ENCODE measurements around the gene CEP55.
"Not testable (repeated sequence)": the region's sequence is repeated elsewhere in the genome, so short reads cannot be mapped to it uniquely, and the experiment has no call there.

CEP55 gene

DNA sequence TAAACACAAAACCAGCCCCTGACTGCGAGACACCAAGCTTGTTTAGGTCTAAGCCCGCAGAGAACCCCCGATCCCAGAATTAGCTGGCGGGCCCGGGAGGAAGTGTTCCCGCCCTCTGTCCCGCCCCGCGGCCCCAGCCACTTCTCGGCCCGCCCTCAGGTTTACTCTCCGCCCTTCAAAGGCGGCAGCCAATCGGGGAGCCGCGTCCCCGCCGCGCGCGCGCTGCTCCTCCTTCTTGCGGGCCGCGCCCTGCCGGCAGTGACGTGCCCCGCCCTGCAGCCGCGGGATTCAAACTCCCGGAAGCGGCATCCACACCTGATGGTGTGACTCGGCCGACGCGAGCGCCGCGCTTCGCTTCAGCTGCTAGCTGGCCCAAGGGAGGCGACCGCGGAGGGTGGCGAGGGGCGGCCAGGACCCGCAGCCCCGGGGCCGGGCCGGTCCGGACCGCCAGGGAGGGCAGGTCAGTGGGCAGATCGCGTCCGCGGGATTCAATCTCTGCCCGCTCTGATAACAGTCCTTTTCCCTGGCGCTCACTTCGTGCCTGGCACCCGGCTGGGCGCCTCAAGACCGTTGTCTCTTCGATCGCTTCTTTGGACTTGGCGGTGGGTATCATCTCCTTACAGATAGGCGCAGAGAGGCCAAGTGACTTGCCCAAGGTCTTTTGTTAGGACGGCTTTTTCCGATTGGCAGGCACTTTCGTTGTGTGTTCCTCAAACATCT, at the start of gene CEP55:
Gene CEP55 (plus strand): TSS at position 291 of the 720 bp plus-strand sequence. CDS start 3,440 bp downstream, outside the sequence.
- peak; percentile 83 for DNase-seq (ENCODE audit: low read depth)

DNA sequence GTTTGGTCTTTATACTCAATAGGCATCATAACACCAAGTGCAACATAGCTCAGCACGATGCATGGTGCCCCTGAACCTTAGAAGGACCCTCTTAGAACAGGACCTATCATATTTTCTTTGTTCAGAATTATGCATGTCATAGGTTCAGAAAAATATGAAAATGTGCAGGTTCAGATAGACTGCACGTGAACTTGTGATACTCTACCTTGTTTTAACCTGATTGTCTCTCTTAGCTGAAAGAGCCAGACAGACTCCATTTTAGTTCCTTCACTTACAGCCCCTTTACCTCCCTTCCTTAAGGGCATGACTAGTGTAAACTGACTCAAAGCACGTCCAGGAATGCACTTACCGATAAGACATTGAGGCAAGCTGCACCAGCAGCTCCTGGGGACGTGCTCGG, 49.4 kb upstream of the CEP55 start:
- DNase-seq (ENCODE audit: low read depth) = no peak

DNA sequence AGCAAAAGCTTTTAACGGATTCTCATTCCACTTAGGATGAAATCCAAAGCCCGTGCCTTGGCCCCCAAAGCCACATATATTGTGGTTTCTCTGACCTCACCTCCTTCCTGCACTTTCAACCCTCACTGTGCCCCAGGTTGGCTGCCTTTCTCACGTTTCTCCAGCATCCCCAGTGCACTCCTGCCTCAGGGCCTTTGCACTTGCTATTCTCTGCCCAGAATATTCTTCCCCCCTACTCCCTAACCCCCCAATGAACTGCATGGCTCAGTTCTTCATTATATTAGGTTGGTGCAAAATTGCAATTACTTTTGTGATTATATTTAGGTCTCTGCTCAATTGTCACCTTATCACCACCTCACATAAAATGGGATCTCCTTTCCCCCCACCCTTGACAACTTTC, 48.4 kb upstream of the CEP55 start:
- DNase-seq (ENCODE audit: low read depth) = no peak

DNA sequence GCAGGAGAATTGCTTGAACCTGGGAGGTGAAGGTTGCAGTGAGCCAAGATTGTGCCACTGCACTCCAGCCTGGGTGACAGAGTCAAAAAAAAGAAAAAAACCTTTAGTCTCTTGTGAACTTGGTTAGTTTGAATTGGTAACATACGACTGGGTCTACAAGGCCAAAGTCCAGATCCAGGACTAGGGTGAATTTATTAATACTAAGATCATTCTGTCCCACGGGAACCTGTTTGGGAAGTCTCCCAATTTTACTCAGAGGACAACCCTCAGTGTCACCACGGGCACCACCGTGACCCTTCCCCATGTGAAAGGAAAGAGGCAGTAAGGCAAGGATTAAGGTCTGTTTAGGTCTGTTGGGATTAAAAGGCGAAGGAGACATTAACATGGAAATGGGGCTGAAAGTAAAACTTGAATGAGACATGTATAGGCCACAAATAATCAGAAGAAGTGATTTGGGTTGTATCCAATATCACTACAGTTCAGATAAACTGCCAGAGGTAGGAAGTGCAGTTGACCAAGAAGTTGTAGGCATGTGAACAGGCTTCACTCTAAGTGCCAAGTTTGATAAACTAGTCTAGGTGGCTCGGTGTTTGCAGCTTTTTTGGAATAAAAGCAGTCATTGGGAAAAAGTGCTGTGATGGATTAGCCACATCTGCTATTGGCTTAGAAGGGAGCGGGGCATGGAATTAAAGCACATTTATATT, 45.0 kb upstream of the CEP55 start:
- no peak for DNase-seq (ENCODE audit: low read depth)

DNA sequence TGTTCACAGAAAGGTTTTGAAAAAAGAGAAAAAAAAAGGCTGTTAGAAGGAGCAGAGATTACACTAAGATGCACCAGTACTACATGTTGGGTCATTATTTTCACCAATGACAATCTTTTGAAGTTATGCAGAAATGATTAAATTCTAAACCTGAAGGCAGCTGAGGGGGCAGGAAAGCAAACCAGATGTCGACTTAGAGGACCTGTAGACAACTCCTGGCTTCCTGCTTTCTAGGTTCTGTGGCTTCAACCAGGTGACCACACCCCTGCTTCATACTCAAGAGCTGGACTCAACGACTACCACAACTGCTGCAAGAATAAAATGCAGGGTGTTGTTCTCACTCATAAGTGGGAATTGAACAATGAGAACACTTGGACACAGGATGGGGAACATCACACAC, 44.3 kb upstream of the CEP55 start:
- DNase-seq (ENCODE audit: low read depth) = no peak

DNA sequence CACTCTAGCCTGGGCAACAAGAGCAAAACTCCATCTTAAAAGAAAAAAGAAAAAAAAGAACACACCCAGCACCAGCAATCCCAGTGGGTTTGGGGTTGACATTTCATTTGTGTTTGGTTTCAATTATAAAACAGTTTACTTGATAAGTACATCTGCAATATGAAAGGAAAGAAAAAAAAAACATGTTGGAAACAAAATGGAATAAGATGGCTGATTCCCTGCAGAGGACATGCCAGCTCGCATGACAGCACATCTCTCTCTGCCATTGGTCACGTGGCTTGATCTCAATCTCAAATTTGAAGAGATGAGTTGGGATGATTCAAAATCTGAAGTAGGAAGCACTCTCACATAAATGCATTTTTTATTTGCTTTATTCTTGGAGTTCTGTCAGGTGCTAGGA, 42.3 kb upstream of the CEP55 start:
- no peak for DNase-seq (ENCODE audit: low read depth)

DNA sequence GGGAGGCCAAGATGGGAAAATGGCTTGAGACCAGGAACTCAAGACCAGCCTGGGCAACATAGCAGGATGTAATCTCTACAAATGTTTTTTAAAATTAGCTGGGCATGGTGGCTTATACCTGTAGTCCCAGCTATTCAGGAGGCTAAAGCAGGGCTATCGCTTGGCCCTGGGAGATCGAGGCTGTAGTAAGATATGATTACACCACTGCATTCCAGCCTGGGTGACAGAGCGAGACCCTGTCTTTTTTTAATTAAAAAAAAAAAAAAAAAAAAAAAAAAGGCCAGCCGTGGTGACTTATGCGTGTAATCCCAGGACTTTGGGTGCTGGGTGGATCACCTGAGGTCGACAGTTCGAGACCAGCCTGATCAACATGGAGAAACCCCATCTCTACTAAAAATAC, 41.7 kb upstream of the CEP55 start:
- no peak for DNase-seq (ENCODE audit: low read depth)

DNA sequence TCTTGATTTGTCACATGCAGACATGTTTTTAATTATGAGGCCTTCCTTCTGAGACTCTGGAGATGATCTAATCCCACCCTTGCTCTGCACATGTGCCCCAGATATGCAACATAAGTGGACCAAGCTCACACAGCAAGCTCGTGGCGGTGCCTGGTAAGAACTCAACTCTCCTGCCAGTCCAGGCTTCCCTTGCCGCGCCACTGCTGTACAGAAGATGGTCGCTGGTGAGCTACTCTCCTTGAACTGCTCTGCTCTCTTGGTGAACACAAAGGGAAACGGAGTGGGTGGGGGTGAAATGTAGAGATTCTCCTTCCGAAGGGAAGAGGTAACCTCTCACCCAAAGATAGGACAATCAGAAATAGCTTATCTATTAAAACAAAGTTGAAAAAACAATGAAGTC, 39.9 kb upstream of the CEP55 start:
- DNase-seq (ENCODE audit: low read depth) = no peak

DNA sequence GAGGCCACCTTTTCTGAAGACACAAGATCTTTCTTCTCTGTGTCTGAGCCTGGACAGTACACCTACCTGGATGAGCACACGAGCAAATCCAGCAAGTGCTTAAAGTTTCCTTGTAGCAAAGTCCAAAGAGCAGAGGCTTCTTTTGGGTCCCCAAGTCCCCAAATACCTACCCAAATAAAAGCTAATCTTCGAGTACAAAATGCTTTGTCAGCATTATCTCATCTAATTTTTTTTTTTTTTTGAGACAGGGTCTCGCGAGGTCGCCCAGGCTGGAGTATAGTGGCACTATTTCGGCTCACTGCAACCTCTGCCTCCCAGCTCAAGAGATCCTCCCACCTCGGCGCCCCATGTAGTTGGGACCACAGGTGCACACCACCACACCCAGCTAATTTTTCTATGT, 38.9 kb upstream of the CEP55 start:
- DNase-seq (ENCODE audit: low read depth) = no peak

DNA sequence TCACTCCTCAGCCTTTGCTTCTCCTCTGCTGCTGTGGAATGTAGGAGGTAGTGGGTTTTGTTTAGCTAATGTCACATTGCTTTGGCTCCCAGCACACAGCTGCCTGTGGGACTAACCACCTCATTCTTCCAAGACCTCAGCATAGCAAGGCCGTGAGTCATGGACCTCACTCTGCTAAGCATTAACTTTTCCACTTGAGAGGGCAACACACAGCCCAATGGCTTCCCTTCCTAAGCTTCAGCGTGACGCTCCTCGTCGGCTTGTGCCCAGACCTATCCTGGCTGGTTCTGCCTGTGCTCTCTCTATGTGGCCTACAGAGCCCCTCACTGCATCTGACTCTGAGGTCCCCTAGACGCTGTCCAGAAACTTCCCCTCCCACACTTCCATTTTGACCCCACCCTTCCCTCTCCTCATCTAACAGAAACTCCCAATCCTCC, 37.6 kb upstream of the CEP55 start:
- DNase-seq (ENCODE audit: low read depth) = peak; percentile 100

DNA sequence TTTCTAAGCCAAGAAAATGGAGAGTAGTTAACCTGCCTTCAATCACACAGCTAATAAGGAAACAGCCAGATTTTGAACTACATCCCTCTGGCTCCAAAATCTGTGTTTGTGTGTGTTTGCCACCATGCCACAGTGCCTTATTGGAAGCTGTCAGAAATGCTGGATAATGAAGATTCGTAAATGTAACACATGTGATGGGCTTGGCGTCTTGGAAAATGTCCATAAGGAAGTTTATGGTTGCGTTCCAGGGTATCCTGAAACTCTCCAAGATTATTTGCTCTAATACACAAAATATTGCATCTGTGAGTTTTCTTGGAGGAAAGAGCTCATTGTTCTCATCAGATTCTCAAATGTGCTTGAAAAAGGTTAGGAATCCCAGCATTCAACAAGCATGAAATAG, 36.9 kb upstream of the CEP55 start:
- DNase-seq (ENCODE audit: low read depth) = no peak

DNA sequence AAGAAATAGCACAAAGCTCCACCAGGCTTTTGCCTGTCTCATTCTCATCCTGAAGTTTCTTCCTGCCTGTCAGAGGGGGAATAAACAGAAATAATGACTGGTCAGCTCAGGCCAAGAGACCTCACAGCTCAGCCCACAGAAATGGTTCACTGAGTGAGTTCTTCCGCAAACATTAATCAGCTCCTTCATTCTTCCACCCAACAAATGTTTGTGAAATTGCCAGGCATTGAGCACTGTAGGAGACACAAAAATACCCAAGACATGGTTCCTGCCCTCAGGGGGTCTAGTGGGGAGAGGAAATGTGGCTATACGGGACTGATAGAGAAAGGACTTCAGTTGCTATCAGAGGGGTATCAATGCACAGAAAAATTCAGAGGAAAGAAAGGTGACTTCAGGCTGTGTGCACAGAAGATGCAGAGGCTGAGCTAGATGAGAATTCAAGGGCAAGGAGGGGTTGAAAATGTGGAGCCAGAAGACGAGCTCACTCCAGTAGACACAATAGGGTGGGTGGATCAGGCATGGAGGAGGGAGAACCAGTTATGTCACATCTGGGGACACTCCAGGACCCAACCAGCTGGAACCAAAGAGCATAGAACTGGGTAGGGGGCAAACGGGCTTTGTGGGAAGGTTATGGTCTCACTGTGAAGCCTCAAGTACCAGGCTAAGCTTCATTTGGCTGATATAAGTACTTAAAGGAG, 35.2 kb upstream of the CEP55 start:
- peak; percentile 96 for DNase-seq (ENCODE audit: low read depth)

DNA sequence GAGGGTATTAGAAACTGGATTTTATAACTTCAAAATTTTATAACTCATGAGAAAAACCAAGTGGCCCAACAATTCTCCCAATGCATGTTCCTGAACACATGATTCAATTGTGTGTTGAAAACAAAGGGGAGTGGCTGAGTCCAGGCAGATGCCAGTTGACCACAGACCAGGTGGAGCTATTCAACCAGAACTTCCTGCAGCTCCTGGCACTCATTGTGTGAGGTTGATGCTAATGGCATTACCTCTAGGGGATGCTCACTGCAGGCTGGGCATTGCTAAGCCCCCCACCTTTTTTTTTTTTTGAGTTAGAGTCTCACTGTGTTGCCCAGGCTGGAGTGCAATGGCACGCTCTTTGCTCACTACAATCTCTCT, 34.6 kb upstream of the CEP55 start:
- peak; percentile 82 for DNase-seq (ENCODE audit: low read depth)

DNA sequence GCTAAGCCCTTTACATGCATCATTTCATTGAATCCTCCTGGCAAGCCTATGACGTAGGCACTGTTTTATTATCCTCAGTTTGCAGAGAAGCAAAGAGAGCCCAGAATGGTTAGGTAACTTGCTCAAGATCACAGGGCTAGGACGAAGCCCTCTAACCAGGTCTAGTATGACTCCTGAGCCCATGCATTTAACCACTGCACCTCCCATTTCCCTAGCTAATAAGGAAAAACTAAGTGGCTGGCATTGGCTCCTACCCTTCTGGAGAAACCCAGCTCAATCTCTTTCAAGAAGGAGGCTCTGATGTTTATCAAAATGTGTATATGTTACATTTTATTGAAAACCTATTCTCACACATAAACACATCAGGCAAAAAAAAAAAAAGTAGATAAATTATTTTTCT, 34.0 kb upstream of the CEP55 start:
- DNase-seq (ENCODE audit: low read depth) = peak; percentile 37

DNA sequence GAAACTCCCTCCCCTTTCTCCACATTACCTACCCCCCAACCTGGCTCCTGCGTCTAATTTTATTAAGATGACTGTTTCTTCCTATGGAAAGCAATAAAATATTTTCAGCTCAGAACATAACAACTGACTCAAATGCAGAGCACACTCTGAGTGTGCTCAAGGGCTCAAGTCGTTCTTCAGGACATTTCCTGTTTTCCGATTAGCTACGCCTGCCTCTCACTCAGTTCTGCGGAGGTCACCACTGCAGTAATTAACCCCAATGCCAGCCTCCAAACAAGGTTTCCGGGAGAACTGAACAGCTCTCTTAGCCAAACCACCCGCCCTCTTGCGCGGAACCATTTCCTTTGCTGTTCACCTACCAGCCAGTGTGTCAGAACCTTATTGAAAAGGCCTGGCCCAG, 33.5 kb upstream of the CEP55 start:
- DNase-seq (ENCODE audit: low read depth) = peak; percentile 79

DNA sequence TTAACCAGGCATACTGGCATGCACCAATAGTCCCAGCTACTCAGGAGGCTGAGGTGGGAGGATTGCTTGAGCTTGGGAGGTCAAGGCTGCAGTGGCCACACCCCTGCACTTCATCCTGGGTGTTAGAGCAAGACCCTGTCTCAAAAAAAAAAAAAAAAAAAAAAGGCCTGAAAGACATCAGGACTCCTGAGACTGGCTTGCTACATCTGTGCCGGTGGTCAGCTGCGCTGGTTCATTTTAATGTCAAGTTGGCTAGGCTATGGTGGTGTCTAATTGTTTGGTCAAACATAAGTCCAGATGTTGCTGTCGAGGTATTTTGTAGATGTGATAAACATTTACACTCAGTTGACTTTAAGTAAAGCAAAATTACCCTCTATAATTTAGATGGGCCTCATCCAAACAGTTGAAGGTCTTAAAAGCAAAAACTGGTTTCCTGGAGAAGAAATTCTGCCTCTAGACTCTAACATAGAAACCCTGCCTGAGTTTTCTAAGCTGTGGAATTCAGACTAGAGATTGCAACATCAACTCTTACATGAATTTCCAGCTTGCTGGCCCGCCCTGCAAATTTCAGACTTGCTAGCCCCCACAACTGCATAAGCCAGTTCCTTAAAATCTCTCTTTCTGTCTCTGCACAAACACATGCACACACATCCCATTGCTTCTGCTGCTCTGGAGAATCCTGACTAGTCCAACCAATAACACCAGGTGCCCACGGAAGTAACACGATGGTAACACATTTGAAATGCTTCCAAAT, 32.5 kb upstream of the CEP55 start:
- peak; percentile 81 for DNase-seq (ENCODE audit: low read depth)

DNA sequence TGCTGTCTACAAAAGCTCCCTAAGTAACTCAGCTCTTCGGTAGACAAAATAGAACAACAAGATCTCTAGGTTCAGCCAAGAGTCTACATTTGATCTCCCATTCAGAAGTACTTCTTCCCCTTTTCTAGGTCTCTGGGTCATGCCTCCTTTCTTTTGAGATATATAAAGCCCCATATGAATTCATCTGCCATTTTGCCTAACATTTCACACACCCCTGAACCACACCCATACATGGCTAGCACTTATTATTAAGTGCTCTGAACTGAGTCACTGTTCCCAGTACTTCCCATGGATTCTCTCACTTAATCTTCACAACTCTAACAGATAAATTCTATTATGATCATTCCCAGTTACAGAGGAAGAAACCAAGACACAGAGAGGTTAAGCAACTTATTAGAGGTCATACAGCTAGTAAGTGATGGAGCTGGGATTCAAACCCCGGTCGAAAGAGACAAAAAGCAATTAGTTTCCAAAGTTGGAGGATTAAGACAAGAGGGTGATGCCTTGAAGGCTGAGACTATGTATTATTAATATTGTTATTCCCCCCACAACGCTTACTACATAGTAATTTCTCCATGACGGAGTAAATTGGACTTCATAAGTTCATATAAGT, 31.5 kb upstream of the CEP55 start:
- peak; percentile 62 for DNase-seq (ENCODE audit: low read depth)

DNA sequence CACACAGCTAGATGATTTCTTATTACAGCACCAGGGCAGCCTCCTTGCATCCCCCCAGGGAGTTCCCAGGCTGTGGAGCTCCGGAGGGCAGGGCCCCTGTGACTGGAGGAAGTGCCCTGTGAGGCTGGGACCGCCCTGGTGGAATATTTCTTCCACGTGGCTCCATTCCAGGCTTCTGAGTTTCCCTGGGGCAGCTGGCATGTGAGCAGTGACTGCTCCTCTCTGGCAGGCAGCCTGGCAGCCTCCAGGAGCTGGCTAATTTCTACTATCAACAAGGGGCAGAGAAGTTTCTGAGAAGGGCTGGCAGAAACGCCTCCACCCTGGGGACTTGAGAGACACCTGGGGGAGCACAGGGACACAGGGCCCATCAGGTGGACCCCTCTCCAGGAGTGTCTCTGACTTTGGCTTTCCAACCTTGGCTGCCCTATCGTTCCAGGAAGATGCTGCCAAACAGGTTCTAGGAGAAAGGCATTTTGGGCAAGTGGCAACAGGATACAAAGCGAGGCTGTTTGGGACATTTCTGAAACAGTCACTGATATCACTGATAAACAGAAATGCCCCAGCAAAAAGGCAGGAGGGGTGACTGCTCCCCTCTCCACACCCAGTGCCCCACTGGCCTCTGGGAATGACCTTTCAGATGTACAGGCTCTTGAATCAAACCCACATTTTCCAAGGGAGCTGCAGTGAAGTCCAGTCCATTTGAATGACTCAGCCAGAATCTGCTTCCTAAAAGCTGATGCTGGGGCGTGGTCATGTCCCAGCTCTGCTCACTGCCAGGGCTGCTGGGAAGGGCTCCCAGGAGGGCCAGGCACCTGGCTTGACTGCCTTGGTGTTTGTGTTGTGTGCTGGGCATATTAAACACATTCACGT, 30.4 kb upstream of the CEP55 start:
- peak; percentile 93 for DNase-seq (ENCODE audit: low read depth)

DNA sequence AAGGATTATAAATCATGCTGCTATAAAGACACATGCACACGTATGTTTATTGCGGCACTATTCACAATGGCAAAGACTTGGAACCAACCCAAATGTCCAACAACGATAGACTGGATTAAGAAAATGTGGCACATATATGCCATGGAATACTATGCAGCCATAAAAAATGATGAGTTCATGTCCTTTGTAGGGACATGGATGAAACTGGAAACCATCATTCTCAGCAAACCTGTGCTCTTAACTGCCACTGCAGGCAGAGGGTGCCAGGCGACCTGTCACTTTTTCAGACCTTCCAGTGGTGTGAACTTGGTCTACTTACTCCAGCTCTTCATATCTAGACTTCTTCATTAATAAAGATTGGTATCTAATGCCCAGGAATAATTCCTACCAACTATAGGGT, 28.8 kb upstream of the CEP55 start:
- DNase-seq (ENCODE audit: low read depth) = not testable (repeated sequence)

DNA sequence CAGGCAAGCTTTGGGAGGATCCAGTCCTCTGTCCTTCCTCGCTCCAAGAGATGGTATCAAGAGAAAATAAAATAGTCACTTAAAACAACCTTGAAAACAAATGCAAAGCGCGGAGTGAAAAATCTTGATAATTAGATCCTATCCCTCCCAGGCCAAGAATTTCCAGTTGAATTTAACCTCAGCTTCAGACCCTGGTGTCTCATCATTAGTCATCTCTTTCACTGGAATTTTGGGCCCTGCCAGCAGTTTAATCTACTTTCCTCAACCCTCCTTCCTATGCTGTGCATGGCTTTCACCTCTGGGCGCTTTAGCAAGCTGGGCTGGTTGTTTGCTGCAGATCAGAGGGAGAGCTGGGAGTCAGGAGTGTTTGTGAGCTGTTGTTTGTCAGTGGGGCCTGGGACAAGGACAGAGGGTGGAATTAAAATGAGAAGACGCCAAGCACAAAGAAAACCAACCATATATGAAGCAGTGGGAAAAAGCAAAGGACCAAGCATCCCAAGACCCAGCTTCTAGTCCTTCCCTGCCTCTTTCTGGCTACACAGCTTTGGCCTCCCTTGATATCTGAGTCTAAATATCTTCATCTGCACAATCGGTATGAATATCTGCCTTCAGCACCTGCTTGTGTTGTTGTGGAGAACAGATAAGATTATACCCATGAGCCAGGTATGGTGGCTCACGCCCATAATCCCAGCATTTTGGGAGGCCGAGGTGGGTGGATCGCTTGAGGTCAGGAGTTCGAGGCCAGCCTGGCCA, 27.8 kb upstream of the CEP55 start:
- peak; percentile 91 for DNase-seq (ENCODE audit: low read depth)

All from amniotic epithelial cell (primary cell).